HG03469 (cell line): ENCODE results near the gene HELZ.

Experiments
- ATAC-seq: cut with Tn5 transposase; IDR thresholded peaks from one replicate; pipeline ENCODE4 v1.9.1; 2021; ENCODE audit warnings: mild to moderate bottlenecking, moderate library complexity, moderate number of reproducible peaks; ENCODE audit not compliant: unreplicated experiment

Gene HELZ

DNA sequence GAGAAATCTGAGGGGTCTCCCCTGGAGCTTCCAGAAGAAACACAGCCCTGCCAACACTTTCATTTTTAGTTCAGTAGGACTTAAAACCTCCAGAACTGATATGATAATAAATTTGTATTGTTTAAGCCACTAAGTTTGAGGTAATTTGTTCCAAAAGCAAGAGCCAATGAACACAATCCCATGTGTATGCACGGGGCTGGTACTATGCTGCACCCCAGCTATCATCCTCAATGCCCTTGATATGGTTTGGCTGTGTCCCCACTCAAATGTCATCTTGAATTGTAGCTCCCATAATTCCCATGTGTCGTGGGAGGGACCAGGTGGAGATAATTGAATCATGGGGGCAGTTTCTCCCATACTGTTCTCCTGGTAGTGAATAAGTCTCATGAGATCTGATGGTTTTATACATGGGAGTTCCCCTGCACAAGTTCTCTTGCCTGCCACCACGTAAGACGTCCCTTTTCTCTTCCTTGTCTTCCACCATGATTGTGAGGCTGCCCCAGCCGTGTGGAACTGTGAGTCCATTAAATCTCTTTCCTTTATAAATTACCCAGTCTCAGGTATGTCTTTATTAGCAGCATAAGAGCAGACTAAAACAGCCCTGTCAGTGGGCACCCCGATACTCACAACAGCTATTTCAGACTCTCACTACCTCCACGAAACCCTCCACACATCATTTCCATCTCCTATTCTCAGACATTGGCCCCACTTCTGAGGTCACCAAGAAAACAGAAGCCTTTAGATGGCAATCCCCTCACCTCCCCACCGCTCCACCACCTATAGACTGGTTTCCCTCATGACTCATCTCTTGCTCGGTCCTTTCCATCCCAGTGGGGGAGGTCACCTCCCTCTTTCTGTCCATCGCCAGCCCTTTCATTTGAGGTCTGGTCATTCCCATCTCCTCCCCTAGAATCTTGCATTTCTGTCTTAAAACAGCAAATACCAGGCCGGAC is 209.6 kb downstream of the HELZ start:
- ATAC-seq: no peak

DNA sequence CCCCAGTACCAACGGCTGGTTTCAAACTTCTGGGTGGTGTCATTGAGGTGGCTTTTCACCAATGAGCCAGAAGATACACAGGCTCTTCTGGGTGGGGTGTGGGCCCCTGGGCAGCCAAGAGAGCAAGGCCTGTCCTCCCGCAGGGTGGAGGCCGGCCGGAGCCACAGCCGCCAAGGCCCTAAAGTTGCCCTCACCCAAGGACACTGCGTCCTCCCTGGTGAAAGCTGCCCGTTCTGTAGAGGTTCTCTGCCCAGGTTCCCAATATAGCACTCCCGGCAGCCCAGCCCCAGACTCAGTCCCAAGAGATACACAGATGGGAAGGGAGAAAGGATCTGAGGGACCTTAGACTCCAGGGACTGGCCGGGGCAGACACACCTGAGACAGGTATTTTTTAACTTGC is 211.4 kb downstream of the HELZ start:
- ATAC-seq: no peak

DNA sequence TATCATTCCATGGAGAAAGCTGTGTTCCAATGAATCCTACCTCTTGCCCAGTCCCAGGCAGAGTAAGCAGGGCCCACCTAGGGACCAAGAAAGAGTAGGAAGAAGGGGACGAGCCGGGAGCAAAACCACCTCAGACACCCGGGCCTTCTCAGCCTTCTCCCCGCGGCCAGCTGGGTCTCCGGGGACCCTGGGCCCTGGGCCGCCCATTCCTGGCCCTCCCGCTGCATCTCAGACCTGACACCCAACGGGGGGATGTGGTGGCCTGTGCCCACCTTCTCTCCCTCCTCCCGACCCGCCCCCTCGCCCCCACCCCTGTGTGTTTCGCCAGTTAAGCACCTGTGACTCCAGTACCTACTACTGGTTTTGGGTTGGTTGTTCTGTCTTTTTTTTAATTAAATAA is 212.0 kb downstream of the HELZ start:
- ATAC-seq: no peak

DNA sequence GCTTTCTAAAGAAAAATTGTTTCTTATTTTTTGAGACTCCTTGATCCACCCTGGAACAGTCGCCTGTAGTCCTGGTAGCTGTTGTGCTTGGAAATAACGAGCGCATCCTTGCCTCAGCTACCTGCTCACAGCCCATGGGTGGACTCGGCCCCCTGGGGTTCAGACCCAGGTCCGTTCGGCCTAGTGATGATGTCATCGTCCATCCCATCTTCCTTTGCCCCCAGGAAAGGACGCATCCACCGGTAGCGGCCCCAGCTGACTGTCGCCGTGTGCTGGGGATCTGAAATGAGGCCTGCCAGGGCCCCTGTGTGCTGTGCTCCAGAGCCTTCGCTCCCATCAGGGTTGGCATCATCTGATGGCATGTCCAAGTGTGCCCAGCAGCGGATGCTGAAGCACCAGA is 212.6 kb downstream of the HELZ start:
- ATAC-seq: no peak

DNA sequence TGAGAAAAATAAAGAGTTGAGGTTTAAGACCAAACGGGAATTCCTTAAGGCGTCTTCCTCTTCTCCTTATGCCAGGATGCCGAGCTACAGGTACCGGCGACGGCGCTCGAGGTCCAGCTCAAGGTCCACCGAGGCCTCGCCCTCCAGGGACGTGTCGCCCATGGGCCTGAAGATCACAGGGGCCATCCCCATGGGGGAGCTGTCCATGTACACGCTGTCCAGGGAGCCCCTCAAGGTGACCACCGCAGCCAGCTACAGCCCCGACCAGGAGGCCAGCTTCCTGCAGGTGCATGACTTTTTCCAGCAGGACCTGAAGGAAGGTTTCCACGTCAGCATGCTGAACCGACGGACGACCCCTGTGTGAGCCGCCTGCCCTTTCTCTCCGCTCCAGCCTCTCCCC is 214.4 kb downstream of the HELZ start:
- ATAC-seq: no peak

DNA sequence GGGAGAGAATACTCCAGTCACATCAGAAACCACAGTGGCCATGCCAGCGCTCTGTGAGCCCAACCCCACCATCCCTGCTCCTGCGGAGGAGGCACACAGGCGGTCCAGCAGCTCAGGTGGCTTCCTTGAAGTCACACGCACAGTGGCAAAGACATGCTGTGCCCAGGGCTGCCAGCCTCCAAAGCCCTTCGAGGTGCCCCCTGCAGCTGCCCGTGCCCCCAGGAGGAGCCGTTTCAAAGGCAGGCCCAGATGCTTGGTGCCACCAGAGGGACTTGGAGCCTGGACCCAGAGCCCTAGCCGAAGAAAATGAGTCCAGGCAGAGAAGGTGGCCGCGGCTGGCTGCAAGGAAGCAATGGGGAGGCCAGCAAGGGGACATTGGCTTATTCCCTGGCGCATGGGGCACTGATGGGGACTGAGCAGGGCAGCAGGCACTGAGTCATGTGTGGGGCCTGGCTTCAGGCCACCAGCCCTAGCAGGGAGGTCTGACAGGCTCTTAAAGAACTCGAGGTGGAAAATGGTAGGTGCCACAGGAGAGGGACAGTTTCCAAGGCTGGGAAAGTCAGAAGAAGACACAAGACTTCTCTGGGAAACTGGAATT is 217.9 kb downstream of the HELZ start:
- no peak for ATAC-seq

DNA sequence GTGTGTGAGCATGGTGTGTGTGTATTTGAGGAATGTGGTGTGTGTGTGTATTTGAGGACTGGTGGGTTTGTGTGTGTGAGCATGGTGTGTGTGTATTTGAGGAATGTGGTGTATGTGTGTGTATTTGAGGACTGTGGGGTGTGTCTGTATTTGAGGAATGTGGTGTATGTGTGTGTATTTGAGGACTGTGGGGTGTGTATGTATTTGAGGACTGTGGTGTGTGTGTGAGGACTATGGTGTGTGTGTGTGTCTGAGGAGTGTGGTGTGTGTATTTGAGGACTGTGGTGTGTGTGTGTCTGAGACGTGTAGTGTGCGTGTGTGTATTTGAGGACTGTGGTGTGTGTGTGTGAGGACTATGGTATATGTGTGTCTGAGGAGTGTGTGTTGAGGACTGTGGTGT is 218.7 kb downstream of the HELZ start:
- ATAC-seq: no peak

DNA sequence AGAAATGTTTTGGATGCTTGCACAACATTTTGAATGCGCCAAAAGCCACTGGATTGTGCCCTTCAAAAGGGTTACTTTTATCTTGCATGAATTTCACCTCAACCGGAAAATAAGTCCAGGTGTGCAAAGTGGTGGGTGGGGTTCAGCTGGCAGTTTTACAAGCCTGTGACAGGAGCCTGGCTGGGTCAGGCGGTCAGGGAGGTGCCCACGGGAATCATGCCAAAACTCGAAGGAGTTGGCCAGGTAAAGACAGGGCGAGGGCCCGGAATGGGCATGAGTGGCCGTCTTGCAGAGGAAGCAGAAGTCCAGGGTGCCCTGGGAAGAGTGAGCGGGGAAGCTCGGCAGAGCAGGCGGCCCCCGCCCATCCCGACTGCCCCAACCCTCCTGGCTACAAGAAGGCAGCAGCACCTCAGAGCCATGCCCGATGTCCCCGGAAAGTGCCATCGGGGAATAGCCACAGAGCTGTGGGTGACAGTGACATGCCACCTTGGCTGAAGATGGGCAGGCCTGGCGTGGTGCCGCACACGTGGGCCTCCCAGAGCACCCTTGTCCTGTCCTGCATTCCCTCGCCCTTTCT is 219.7 kb downstream of the HELZ start:
- ATAC-seq: no peak

DNA sequence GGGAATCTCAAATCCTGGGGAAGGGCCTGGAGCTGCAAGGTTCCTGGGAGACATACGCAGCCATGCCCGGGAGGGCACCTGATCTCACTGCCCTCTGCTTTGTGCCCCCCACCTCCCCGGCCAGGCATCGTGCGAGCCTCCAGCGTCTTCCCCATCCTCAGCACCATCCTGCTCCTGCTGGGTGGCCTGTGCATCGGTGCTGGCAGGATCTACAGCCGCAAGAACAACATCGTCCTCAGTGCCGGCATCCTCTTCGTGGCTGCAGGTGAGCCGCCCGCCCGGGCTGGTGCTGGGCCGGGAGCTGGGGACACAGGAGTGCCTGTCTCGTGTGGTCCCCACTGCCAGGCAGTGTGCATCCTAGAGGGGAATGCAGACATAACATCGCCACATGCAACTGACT is 220.3 kb downstream of the HELZ start:
- ATAC-seq: no peak

DNA sequence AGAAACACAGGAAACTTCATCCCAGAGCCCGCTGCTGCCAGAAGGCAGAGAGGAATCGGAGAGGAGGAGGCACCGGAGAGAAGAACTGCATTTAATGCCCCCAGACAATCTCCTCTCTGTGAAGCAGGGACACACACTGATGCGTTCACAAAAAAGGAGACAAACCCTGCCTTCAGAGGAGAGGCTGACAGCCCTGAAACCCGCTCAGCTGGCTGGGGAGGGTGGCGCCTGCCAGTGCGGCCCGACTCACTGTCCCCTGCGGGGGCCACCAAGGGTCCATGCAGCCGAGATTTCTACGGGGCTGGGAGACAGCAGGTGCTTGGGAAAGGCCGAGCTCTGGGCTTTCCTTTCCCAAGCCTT is 222.6 kb downstream of the HELZ start:
- no peak for ATAC-seq

DNA sequence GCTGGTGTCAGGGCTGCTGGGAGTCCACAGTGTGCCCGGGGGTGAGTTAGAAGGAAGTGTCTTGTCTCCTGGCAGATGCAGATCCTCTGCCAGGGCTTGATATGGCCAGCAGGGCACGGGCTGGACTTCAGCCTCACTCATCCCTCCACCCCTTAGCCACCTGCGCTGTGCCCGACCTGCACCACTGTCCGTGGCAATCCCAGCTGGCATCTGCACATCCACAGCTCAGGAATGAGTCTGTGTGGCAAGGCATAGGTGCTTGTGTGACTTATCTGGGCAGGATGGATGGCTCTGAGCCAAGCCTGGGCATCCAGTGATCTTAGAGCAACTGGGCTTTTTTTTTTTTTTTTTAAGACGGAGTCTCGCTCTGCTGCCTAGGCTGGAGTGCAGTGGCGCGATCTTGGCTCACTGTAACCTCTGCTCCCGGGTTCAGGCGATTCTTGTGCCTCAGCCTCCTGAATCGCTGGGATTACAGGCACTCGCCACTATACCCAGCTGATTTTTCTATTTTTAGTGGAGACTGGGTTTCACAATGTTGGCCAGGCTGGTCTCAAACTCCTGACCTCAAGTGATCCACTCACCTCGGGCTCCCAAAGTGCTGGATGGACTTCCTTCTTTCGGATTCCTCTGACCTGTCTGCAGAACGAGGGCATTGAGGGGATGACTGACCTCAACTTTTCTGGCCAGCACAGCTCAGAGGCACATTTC is 223.1 kb downstream of the HELZ start:
- ATAC-seq: no peak

DNA sequence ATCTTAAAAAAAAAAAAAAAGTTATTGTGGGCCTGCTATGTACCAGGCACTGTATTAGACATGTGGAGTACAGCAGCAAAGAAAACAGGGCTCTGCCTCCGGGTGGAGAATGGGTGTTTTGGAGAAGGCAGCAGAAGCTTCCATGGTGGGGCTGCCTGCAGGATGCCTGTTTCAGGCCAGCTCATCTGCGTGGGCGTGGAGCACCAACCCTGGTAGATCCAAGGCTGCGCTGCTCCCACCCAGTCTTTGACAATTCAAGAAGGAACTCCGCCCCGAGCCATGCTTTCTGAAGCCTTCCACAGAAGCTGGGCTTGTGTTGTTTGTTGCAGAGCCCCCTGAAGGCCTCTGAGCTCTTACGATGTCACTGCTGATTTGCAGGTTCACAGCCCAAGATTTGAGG is 223.8 kb downstream of the HELZ start:
- ATAC-seq: no peak
